ENCODE results near the gene GSTA2. TPM values are rescaled to one million over a fixed set of nuclear protein-coding genes. Genes with fewer than 3 reads are reported as not detected.
"Not testable (repeated sequence)": the region's sequence is repeated elsewhere in the genome, so short reads cannot be mapped to it uniquely, and the experiment has no call there.

The GSTA2 gene
- total RNA-seq: 0.14 TPM
- 0.68 TPM for polyA plus RNA-seq
- long read RNA-seq, donor 1: 0 reads
- long read RNA-seq, donor 2: 0 reads
- long read RNA-seq, donor 3: 0 reads
- long read RNA-seq, donor 4: 0 reads
- long read RNA-seq, donor 5, partial matches to known transcripts: 0 of 1 reads
- long read RNA-seq, donor 5, other reads (novel, unspliced or antisense): 0 of 1 reads
- long read RNA-seq, donor 6: 0 reads
- long read RNA-seq, donor 7: 0 reads
- long read RNA-seq, donor 8: 0 reads
- long read RNA-seq, donor 9: 0 reads
- long read RNA-seq, donor 10: 0 reads

- WGBS: 40% methylated on average over 2 of the region's 2 CpGs
- not testable (repeated sequence) for DNase-seq (ENCODE audit: low read depth in 6 of 9, low spot score in 9 of 9)
Observed at GRCh38 chr6:52763322-52763916, at the start of gene GSTA2. Gene GSTA2 (minus strand): TSS chr6:52763475. CDS start chr6:52757947, 5,528 bp downstream.

DNA sequence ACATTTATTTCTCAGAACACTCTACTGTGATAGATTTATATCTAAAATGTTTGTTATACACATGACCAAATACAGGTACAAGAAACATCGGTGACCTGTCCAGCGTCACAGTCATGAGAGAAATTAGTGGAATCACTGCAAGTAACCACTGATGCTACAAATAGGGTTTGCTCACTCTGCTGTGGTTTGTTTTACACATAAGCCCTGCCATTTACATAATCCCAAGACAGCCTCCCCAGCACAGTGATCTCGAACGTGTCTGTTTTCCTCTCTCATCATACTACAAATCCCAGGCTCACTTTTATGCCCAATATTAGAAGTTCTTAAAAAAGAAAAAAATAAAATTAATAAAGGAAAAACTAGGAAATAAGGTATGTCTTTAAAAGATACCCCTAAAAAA lies 46.5 kb upstream of the GSTA2 start:
- H3K27ac ChIP-seq (ENCODE audit: low read depth in 1 of 2, low read length in 1 of 2): not testable (repeated sequence)
- 96% methylated on average over 4 of the region's 4 CpGs for WGBS

More at GRCh38 chr6:52763322-52763916, at the start of gene GSTA2:
- not testable (repeated sequence) for H3K4me3 ChIP-seq (ENCODE audit: low read length in 2 of 2); H3K27me3 ChIP-seq (ENCODE audit: control insufficient read depth in 2 of 2, insufficient read depth in 1 of 2, low read length in 1 of 2); H3K4me1 ChIP-seq (ENCODE audit: control insufficient read depth in 2 of 2, insufficient read depth in 2 of 2, low read length in 2 of 2); H3K36me3 ChIP-seq (ENCODE audit: control insufficient read depth in 2 of 2, insufficient read depth in 2 of 2, low read length in 1 of 2); H3K9me3 ChIP-seq (ENCODE audit: control insufficient read depth in 2 of 2, insufficient read depth in 1 of 2, low read length in 1 of 2); H3K27ac ChIP-seq (ENCODE audit: low read depth in 1 of 2, low read length in 1 of 2)

DNA sequence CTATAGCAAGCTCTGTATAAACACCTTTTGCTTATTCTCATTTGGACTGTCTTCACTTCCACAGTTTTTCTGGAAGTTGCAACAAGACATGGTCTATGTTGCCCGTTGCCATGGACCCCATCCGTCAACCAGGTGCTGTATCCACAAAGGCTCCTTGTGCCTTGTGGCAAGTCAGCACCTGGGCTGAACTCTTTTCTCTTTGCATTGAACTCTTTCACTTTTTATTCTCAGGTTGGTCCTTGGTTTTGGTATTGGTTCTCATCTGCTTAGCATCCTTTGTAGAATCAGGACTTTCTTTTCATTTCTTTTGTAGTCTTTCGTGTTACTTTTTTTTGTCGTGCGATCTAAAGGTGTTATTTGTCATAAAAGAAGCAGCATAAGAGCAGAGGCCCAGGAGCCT lies 45.4 kb upstream of the GSTA2 start:
- Histone ChIP-seq H3K27ac (ENCODE audit: low read depth in 1 of 2, low read length in 1 of 2) (no peak overlapping the region), H3K4me1 (ENCODE audit: control insufficient read depth in 2 of 2, insufficient read depth in 2 of 2, low read length in 2 of 2) (no peaks in the 10 kb centered on the region), H3K36me3 (ENCODE audit: control insufficient read depth in 2 of 2, insufficient read depth in 2 of 2, low read length in 1 of 2) (no peaks in the 10 kb centered on the region), H3K4me3 (ENCODE audit: low read length in 2 of 2) (no peak overlapping the region), H3K27me3 (ENCODE audit: control insufficient read depth in 2 of 2, insufficient read depth in 1 of 2, low read length in 1 of 2) (no peaks in the 10 kb centered on the region), H3K9me3 (ENCODE audit: control insufficient read depth in 2 of 2, insufficient read depth in 1 of 2, low read length in 1 of 2) (no peaks in the 10 kb centered on the region)
- DNase-seq (ENCODE audit: low read depth in 6 of 9, low spot score in 9 of 9): no peak
- 98% methylated on average over 5 of the region's 5 CpGs for WGBS

More for the DNA sequence above, 46.5 kb upstream of the GSTA2 start:
- not testable (repeated sequence) for H3K4me1 ChIP-seq (ENCODE audit: control insufficient read depth in 2 of 2, insufficient read depth in 2 of 2, low read length in 2 of 2); H3K36me3 ChIP-seq (ENCODE audit: control insufficient read depth in 2 of 2, insufficient read depth in 2 of 2, low read length in 1 of 2); DNase-seq (ENCODE audit: low read depth in 6 of 9, low spot score in 9 of 9); H3K27me3 ChIP-seq (ENCODE audit: control insufficient read depth in 2 of 2, insufficient read depth in 1 of 2, low read length in 1 of 2); H3K9me3 ChIP-seq (ENCODE audit: control insufficient read depth in 2 of 2, insufficient read depth in 1 of 2, low read length in 1 of 2); H3K4me3 ChIP-seq (ENCODE audit: low read length in 2 of 2)

- not testable (repeated sequence) for H3K9me3 ChIP-seq (ENCODE audit: control insufficient read depth in 2 of 2, insufficient read depth in 1 of 2, low read length in 1 of 2); H3K27ac ChIP-seq (ENCODE audit: low read depth in 1 of 2, low read length in 1 of 2); DNase-seq (ENCODE audit: low read depth in 6 of 9, low spot score in 9 of 9); H3K36me3 ChIP-seq (ENCODE audit: control insufficient read depth in 2 of 2, insufficient read depth in 2 of 2, low read length in 1 of 2); H3K4me1 ChIP-seq (ENCODE audit: control insufficient read depth in 2 of 2, insufficient read depth in 2 of 2, low read length in 2 of 2); H3K4me3 ChIP-seq (ENCODE audit: low read length in 2 of 2); H3K27me3 ChIP-seq (ENCODE audit: control insufficient read depth in 2 of 2, insufficient read depth in 1 of 2, low read length in 1 of 2)
- WGBS: 93% methylated on average over 5 of the region's 5 CpGs
Observed at GRCh38 chr6:52803668-52804255, 40.5 kb upstream of the GSTA2 start, which contains the start of gene GSTA1. Gene GSTA1 (minus strand): TSS chr6:52803816. CDS start chr6:52799267, 4,549 bp downstream.

DNA sequence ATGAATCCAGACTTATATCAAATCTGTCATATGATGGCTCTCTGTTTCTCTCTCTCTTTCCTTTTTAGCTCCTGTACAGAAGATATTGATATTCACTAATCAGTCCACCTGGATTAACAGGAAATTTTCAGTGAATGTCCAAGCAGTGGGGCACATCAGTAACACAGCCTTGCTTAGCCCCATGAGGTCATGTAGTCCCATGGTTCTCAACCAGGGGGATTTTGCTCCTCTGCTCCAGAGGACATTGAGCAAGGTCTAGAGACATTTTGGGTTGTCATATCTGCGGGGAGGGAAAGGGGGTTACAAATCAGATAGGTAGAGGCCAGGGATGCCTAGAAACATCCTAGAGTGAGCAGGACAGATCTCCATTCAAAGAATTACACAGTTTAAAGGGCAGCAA lies 39.5 kb upstream of the GSTA2 start:
- no peak overlapping the region for H3K27ac ChIP-seq (ENCODE audit: low read depth in 1 of 2, low read length in 1 of 2)
- 94% methylated on average over 1 of the region's 1 CpG for WGBS
- no peaks in the 10 kb centered on the region for H3K36me3 ChIP-seq (ENCODE audit: control insufficient read depth in 2 of 2, insufficient read depth in 2 of 2, low read length in 1 of 2)
- no peaks in the 10 kb centered on the region for H3K4me1 ChIP-seq (ENCODE audit: control insufficient read depth in 2 of 2, insufficient read depth in 2 of 2, low read length in 2 of 2)
- H3K27me3 ChIP-seq (ENCODE audit: control insufficient read depth in 2 of 2, insufficient read depth in 1 of 2, low read length in 1 of 2): no peaks in the 10 kb centered on the region
- DNase-seq (ENCODE audit: low read depth in 6 of 9, low spot score in 9 of 9): no peak
- no peak overlapping the region for H3K4me3 ChIP-seq (ENCODE audit: low read length in 2 of 2)
- H3K9me3 ChIP-seq (ENCODE audit: control insufficient read depth in 2 of 2, insufficient read depth in 1 of 2, low read length in 1 of 2): no peaks in the 10 kb centered on the region

GRCh38 chr6:52801188-52801841 lies 38.0 kb upstream of the GSTA2 start:
- WGBS: 91% methylated on average over 2 of the region's 2 CpGs
- Histone ChIP-seq H3K4me1 (ENCODE audit: control insufficient read depth in 2 of 2, insufficient read depth in 2 of 2, low read length in 2 of 2) (no peaks in the 10 kb centered on the region), H3K36me3 (ENCODE audit: control insufficient read depth in 2 of 2, insufficient read depth in 2 of 2, low read length in 1 of 2) (no peaks in the 10 kb centered on the region), H3K4me3 (ENCODE audit: low read length in 2 of 2) (no peak overlapping the region), H3K27ac (ENCODE audit: low read depth in 1 of 2, low read length in 1 of 2) (no peak overlapping the region), H3K9me3 (ENCODE audit: control insufficient read depth in 2 of 2, insufficient read depth in 1 of 2, low read length in 1 of 2) (no peaks in the 10 kb centered on the region), H3K27me3 (ENCODE audit: control insufficient read depth in 2 of 2, insufficient read depth in 1 of 2, low read length in 1 of 2) (no peaks in the 10 kb centered on the region)
- DNase-seq (ENCODE audit: low read depth in 6 of 9, low spot score in 9 of 9): no peak

DNA sequence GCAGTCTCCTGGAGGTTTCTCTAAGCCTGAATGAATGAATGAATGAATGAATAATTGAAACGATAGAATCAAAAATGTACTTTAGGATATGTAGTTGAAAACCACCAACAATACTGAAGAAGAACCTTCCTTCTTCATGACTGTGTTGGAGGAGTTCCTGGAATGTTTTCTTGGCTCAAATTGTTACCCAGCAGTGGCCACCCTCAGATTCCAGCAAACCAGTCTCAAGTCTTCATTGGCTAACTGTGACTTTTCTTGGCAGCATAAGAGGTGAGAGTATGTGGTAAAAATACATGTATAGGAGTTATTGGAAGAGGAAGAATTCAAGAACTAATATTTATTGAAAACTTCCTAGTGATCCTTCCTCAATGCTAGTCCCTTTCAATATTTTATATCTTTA lies 36.0 kb upstream of the GSTA2 start:
- not testable (repeated sequence) for H3K9me3 ChIP-seq (ENCODE audit: control insufficient read depth in 2 of 2, insufficient read depth in 1 of 2, low read length in 1 of 2); H3K36me3 ChIP-seq (ENCODE audit: control insufficient read depth in 2 of 2, insufficient read depth in 2 of 2, low read length in 1 of 2); H3K4me1 ChIP-seq (ENCODE audit: control insufficient read depth in 2 of 2, insufficient read depth in 2 of 2, low read length in 2 of 2); H3K27ac ChIP-seq (ENCODE audit: low read depth in 1 of 2, low read length in 1 of 2); H3K27me3 ChIP-seq (ENCODE audit: control insufficient read depth in 2 of 2, insufficient read depth in 1 of 2, low read length in 1 of 2); H3K4me3 ChIP-seq (ENCODE audit: low read length in 2 of 2); DNase-seq (ENCODE audit: low read depth in 6 of 9, low spot score in 9 of 9)
- WGBS: 98% methylated on average over 1 of the region's 1 CpG

DNA sequence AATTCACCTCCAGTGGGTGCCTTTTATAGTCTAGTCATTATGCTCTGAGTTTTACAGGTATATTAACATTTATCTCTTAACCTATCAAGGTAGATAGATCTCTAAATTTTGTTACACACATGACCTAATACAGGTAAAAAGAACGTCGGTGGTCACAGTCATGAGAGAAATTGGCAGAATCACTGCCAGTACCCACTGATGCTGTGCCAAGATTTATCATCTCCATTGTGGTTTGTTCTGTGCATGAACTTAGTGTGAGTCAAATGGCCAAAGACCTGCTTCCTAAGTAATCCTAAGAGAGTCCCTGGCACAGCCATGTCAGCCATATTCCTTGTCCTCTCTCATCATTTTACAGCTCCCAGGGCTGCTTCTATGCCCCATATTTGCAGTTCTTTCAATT lies 31.1 kb upstream of the GSTA2 start:
- H3K36me3 ChIP-seq (ENCODE audit: control insufficient read depth in 2 of 2, insufficient read depth in 2 of 2, low read length in 1 of 2); H3K27ac ChIP-seq (ENCODE audit: low read depth in 1 of 2, low read length in 1 of 2); H3K4me3 ChIP-seq (ENCODE audit: low read length in 2 of 2); H3K9me3 ChIP-seq (ENCODE audit: control insufficient read depth in 2 of 2, insufficient read depth in 1 of 2, low read length in 1 of 2); H3K4me1 ChIP-seq (ENCODE audit: control insufficient read depth in 2 of 2, insufficient read depth in 2 of 2, low read length in 2 of 2); H3K27me3 ChIP-seq (ENCODE audit: control insufficient read depth in 2 of 2, insufficient read depth in 1 of 2, low read length in 1 of 2); DNase-seq (ENCODE audit: low read depth in 6 of 9, low spot score in 9 of 9): not testable (repeated sequence)
- 94% methylated on average over 2 of the region's 2 CpGs for WGBS

DNA sequence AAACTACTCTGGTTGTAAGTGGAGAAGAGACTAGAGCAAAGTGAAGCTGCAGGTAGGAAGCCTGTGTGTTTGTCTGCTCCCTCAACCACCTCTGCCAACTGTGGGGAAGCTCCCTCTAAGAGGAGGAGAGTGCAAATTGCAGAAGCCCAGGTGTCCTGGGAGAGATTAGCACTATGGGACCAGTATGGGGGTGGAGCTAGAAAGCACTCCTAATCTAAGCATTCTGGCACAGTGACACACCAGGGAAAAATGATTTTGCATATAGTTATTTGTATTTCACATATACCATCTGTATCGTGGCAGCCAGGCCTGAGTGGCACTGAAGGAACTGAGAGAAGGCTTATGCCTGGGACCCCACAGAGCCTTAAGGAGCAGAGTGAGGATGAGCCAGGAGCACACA lies 27.6 kb upstream of the GSTA2 start:
- H3K9me3 ChIP-seq (ENCODE audit: control insufficient read depth in 2 of 2, insufficient read depth in 1 of 2, low read length in 1 of 2): no peaks in the 10 kb centered on the region
- no peak overlapping the region for H3K27ac ChIP-seq (ENCODE audit: low read depth in 1 of 2, low read length in 1 of 2)
- WGBS: 0% methylated on average over 1 of the region's 1 CpG
- H3K27me3 ChIP-seq (ENCODE audit: control insufficient read depth in 2 of 2, insufficient read depth in 1 of 2, low read length in 1 of 2): no peaks in the 10 kb centered on the region
- H3K4me3 ChIP-seq (ENCODE audit: low read length in 2 of 2): no peak overlapping the region
- no peaks in the 10 kb centered on the region for H3K4me1 ChIP-seq (ENCODE audit: control insufficient read depth in 2 of 2, insufficient read depth in 2 of 2, low read length in 2 of 2)
- DNase-seq (ENCODE audit: low read depth in 6 of 9, low spot score in 9 of 9): no peak
- no peaks in the 10 kb centered on the region for H3K36me3 ChIP-seq (ENCODE audit: control insufficient read depth in 2 of 2, insufficient read depth in 2 of 2, low read length in 1 of 2)
